ENCODE measurements around the gene OLFML2A.
A peak's percentile ranks its signal among the peaks of the same experiment; 100 is the strongest.

OLFML2A gene

DNA sequence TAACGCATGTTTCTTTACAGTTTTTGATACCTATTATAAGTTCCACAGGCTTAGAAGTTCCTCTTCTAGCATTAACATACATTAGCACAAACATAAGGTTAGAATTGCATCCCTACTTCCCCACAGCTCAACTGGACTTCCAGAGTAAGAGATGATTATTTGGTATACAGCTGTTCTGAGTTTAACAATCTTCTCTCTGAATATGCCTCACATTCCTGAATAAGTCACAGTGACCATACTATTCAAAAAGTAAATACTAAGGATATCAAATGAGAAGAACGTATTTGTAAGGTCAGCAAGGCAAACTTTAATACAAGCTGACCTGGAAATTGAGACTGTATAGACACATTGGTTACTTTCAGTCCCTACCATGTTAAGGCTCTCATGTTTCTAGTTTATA lies 27.2 kb upstream of the OLFML2A start:
- no peaks in the 10 kb centered on the region for H3K36me3 ChIP-seq (ENCODE audit: insufficient read depth, low read length)
- no peaks in the 10 kb centered on the region for H3K9me3 ChIP-seq (ENCODE audit: low read length)
- H3K27me3 ChIP-seq (ENCODE audit: insufficient read depth, low read length): no peaks in the 10 kb centered on the region
- peaks cover 1% of the 10 kb centered on the region for H3K4me1 ChIP-seq (ENCODE audit: insufficient read depth, low read length)
- H2AFZ ChIP-seq (ENCODE audit: low read depth, low read length): no peak overlapping the region
- H3K4me3 ChIP-seq (ENCODE audit: low read length): no peak overlapping the region

DNA sequence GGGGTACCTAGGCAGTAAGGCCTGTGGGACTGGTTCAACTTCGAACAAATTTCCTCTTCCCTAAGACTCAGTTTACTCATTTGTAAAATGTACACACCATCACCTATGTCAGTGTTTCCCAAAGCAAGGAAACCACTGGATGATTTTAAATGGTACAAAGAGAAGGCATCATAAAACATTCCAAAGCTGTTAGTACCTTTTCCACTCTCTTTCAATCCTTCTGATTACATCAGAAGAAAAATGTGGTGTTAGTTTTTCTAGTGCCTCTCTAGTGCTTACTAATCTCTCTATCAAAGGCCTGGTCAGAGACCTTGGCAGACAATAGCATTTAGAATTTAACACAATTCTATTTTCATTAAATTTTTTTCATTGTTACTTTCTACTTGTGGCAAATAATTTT lies 24.0 kb upstream of the OLFML2A start:
- Histone ChIP-seq H3K27me3 (ENCODE audit: insufficient read depth, low read length) (no peaks in the 10 kb centered on the region), H3K9me3 (ENCODE audit: low read length) (no peaks in the 10 kb centered on the region), H3K4me3 (ENCODE audit: low read length) (no peak overlapping the region), H3K36me3 (ENCODE audit: insufficient read depth, low read length) (no peaks in the 10 kb centered on the region), H2AFZ (ENCODE audit: low read depth, low read length) (no peak overlapping the region), H3K4me1 (ENCODE audit: insufficient read depth, low read length) (peaks cover 30% of the 10 kb centered on the region)

DNA sequence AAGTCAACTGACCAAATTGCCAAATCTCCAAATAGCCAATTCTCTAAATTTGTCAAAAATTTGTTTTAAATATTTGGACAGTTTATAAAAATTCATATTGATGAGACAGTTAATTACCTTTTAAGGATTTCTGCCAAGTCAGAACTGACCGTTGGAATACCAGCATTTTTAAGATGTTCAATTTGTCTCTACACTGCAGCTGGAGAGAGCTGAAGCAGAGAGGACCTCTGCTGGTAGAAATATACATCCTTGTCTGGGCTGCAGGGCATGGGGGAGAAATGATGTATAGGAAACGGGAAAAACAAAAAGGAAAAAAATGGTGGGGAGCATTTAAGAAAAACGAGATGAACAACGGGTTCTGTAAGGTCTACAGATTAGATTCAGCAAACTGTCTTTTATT lies 22.6 kb upstream of the OLFML2A start:
- Histone ChIP-seq H3K4me1 (ENCODE audit: insufficient read depth, low read length) (peaks cover 43% of the 10 kb centered on the region), H3K9me3 (ENCODE audit: low read length) (no peaks in the 10 kb centered on the region), H3K4me3 (ENCODE audit: low read length) (no peak overlapping the region), H3K36me3 (ENCODE audit: insufficient read depth, low read length) (no peaks in the 10 kb centered on the region), H2AFZ (ENCODE audit: low read depth, low read length) (no peak overlapping the region), H3K27me3 (ENCODE audit: insufficient read depth, low read length) (no peaks in the 10 kb centered on the region)

DNA sequence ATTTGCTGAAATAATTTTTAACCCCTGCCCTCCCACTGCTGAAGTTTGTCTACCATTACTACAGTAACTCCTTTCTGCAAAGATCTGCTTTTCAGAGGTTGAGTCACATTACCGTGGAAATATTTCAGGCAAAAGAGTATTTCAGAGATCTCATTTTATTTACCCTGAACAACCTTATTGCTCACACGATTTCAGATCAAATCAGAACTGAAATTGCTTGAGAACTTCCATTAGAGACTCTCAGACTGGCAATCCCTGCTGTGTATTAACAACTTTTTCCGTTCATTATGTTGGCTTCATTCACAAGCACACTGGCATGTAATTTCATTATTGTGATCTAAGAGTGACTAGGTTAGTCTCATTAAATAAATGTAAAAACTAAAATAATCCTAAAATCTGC lies 21.9 kb upstream of the OLFML2A start:
- Histone ChIP-seq H3K4me1 (ENCODE audit: insufficient read depth, low read length) (peaks cover 44% of the 10 kb centered on the region), H3K4me3 (ENCODE audit: low read length) (no peak overlapping the region), H3K9me3 (ENCODE audit: low read length) (no peaks in the 10 kb centered on the region), H2AFZ (ENCODE audit: low read depth, low read length) (no peak overlapping the region), H3K27me3 (ENCODE audit: insufficient read depth, low read length) (no peaks in the 10 kb centered on the region), H3K36me3 (ENCODE audit: insufficient read depth, low read length) (no peaks in the 10 kb centered on the region)

DNA sequence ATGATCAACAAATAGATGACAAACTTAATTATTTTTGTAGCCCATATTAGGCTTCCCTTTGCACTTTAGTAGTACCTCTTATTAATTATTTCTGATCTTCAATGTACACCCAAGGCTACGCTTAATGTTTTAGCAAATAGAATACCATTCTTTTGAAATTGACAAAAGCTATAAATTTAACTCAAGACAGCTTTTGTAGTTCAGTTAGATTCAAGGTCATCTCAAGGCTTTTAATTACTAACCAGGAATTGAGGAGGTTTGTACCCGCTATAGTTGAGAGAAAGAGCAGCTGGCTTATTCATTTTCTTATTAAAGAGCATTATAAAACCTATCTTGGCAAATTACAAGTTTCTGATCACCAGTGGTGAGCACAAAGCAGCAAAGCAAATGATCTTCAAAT lies 20.9 kb upstream of the OLFML2A start:
- H3K36me3 ChIP-seq (ENCODE audit: insufficient read depth, low read length): no peaks in the 10 kb centered on the region
- H3K4me3 ChIP-seq (ENCODE audit: low read length): no peak overlapping the region
- no peak overlapping the region for H2AFZ ChIP-seq (ENCODE audit: low read depth, low read length)
- no peaks in the 10 kb centered on the region for H3K9me3 ChIP-seq (ENCODE audit: low read length)
- peaks cover 44% of the 10 kb centered on the region for H3K4me1 ChIP-seq (ENCODE audit: insufficient read depth, low read length)
- H3K27me3 ChIP-seq (ENCODE audit: insufficient read depth, low read length): no peaks in the 10 kb centered on the region

DNA sequence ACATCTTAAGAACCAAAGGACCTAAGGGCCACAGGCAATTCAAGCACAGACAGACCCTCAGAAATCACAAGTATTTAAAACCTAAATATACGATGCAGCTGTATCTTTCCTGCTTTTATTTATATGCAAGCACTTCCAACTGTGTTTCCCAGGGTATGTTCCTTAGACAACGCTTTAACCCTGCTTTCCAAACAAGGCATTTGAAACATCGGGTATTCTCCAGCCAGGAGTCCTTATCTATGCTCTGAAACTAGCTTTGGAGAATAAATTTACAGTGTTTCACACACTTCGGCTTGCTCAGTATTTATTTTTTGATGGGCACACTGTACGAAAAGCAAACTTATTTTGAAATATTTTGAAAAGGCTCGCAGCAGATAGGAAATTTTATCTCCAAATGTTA lies 19.3 kb upstream of the OLFML2A start:
- Histone ChIP-seq H2AFZ (ENCODE audit: low read depth, low read length) (peak overlapping the region; percentile 65), H3K4me3 (ENCODE audit: low read length) (peak overlapping the region; percentile 39), H3K4me1 (ENCODE audit: insufficient read depth, low read length) (peaks cover 44% of the 10 kb centered on the region), H3K27me3 (ENCODE audit: insufficient read depth, low read length) (no peaks in the 10 kb centered on the region), H3K9me3 (ENCODE audit: low read length) (no peaks in the 10 kb centered on the region), H3K36me3 (ENCODE audit: insufficient read depth, low read length) (no peaks in the 10 kb centered on the region)

DNA sequence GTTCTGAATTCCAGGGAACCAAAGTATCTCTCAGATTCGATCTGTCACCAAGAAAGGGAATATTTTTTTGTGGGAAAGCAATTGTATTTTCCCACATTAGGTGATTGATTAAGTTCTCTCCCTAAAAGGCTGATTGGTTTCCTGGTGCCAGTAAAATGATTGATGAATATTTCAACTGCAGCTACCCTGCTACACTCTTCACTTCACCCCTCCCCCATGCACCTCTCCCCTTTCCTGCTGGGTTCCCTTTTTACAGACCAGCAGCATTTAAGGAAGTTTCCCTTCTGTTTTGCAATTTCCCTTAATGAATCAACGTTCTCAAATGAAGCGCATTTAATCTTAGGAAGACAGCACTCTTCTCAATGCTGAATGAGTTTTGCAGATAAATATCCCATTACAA lies 18.9 kb upstream of the OLFML2A start:
- H3K36me3 ChIP-seq (ENCODE audit: insufficient read depth, low read length): no peaks in the 10 kb centered on the region
- H3K27me3 ChIP-seq (ENCODE audit: insufficient read depth, low read length): no peaks in the 10 kb centered on the region
- H3K4me3 ChIP-seq (ENCODE audit: low read length): peak overlapping the region; percentile 39
- H3K4me1 ChIP-seq (ENCODE audit: insufficient read depth, low read length): peaks cover 44% of the 10 kb centered on the region
- peak overlapping the region; percentile 65 for H2AFZ ChIP-seq (ENCODE audit: low read depth, low read length)
- H3K9me3 ChIP-seq (ENCODE audit: low read length): no peaks in the 10 kb centered on the region

DNA sequence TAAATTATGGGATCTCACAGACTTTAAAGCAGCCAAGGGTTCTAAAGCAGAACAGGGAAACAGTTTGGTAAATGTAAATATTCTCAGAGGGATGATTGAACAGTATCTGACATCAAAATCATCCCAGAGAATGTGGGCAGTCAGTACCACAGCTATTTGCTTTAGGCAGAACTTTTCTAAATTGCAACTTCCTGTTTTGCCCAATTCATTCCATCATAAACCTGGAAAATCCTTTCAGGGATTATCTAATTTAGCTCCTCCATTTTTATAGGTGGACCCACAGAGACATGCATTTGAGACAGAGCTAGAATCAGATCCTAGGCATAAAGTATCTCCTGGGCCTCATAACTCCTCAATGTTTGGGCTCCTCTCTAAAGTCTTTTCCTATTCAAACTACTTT lies 18.2 kb upstream of the OLFML2A start:
- Histone ChIP-seq H3K4me1 (ENCODE audit: insufficient read depth, low read length) (peaks cover 44% of the 10 kb centered on the region), H3K4me3 (ENCODE audit: low read length) (no peak overlapping the region), H2AFZ (ENCODE audit: low read depth, low read length) (no peak overlapping the region), H3K27me3 (ENCODE audit: insufficient read depth, low read length) (no peaks in the 10 kb centered on the region), H3K9me3 (ENCODE audit: low read length) (no peaks in the 10 kb centered on the region), H3K36me3 (ENCODE audit: insufficient read depth, low read length) (no peaks in the 10 kb centered on the region)

DNA sequence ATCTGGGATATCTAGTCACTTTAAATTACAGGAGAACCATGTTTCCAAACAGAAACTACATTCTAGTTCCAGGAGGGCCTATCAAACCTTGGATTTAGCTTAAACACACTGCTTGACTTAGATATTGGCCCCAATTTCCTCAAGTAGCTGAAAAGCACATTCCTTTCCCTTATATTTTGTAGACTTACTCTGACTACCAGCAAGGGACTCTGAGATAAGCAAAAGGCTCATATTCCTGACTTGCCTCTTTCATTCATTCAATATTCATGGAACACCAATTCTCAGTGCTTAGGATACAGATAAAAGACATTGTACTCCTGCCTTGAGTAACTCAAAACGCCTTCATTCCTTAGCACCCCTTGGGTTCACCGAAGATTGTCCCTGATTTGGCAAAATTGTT lies 17.6 kb upstream of the OLFML2A start:
- Histone ChIP-seq H3K4me3 (ENCODE audit: low read length) (no peak overlapping the region), H3K36me3 (ENCODE audit: insufficient read depth, low read length) (no peaks in the 10 kb centered on the region), H3K4me1 (ENCODE audit: insufficient read depth, low read length) (peaks cover 44% of the 10 kb centered on the region), H3K9me3 (ENCODE audit: low read length) (no peaks in the 10 kb centered on the region), H2AFZ (ENCODE audit: low read depth, low read length) (no peak overlapping the region), H3K27me3 (ENCODE audit: insufficient read depth, low read length) (no peaks in the 10 kb centered on the region)

DNA sequence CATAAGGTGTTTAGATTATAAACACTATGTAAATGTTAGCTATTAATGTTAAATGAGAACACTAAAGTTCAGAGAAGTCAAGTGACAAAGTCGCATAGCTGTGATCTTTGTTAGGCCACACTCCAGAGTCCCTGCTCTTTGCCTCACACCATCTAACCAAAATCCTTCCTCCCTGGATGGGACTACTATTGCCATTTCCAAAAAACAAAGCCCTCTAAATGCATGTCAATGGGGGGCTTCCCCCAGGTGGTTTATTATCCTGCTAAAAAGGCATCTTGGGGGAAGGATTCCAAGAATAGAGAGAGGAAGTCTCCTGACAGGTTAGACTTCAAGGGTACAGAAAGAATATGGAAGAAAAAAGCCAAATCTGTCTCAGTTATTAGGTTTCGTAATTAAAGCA lies 16.2 kb upstream of the OLFML2A start:
- Histone ChIP-seq H3K27me3 (ENCODE audit: insufficient read depth, low read length) (no peaks in the 10 kb centered on the region), H3K4me3 (ENCODE audit: low read length) (no peak overlapping the region), H3K36me3 (ENCODE audit: insufficient read depth, low read length) (no peaks in the 10 kb centered on the region), H3K4me1 (ENCODE audit: insufficient read depth, low read length) (peaks cover 45% of the 10 kb centered on the region), H2AFZ (ENCODE audit: low read depth, low read length) (no peak overlapping the region), H3K9me3 (ENCODE audit: low read length) (no peaks in the 10 kb centered on the region)

DNA sequence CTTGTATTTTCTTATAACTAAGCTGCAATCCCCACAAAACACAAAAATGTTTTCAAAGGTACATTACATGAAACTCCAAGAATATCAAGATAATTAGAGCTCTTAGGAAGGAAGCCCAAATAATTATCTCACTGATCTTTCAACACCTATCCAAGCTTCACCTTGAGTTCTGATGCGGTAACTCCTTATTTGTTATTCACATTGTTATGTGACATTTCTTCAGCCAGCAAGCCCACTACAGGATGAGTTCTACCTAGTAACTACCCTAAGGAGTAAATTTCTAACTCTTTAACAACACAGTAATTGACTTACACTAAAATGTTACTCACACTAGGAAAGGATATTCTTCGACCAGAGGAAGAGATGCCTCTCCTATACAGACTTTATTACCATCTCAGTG lies 15.7 kb upstream of the OLFML2A start:
- Histone ChIP-seq H3K9me3 (ENCODE audit: low read length) (no peaks in the 10 kb centered on the region), H3K27me3 (ENCODE audit: insufficient read depth, low read length) (no peaks in the 10 kb centered on the region), H3K4me3 (ENCODE audit: low read length) (no peak overlapping the region), H3K36me3 (ENCODE audit: insufficient read depth, low read length) (no peaks in the 10 kb centered on the region), H3K4me1 (ENCODE audit: insufficient read depth, low read length) (peaks cover 46% of the 10 kb centered on the region), H2AFZ (ENCODE audit: low read depth, low read length) (no peak overlapping the region)

DNA sequence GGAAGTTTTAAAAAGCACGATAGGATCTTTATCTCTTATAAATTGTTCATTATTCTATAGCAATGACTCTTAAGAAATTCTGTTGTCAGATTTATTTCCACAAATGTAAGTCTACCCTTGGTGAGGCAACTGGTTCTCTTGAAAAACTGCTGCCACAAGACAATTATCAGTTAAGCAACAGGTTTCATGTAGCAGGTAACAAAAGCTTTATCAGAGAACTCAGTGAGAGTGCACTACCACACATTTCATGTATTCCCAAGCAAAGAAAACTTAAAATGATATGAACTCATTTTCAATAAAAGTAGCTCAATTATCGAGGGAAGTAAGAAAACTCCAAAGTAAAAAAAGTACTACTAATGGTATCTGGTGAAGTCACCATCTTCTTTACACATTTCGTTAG lies 15.2 kb upstream of the OLFML2A start:
- Histone ChIP-seq H2AFZ (ENCODE audit: low read depth, low read length) (no peak overlapping the region), H3K27me3 (ENCODE audit: insufficient read depth, low read length) (no peaks in the 10 kb centered on the region), H3K9me3 (ENCODE audit: low read length) (no peaks in the 10 kb centered on the region), H3K4me1 (ENCODE audit: insufficient read depth, low read length) (peaks cover 43% of the 10 kb centered on the region), H3K4me3 (ENCODE audit: low read length) (no peak overlapping the region), H3K36me3 (ENCODE audit: insufficient read depth, low read length) (no peaks in the 10 kb centered on the region)

DNA sequence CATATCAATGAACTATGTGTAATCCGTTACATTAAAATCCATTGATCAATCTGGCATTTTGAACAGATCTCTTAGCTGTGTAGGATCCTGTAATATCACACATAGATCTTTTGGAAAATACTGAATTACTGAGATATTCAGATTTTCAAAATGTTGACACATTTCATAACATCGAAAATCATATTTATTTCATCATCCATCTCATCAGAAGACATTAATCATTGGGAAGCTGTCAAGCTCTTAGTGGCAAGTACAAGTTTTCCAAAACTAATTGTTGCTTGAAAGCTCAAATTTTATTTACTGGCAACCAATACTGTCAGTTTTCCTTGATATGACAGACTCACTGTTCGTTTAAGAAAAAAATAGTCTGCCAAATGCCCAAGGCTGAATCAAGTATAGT lies 14.3 kb upstream of the OLFML2A start:
- H3K36me3 ChIP-seq (ENCODE audit: insufficient read depth, low read length): no peaks in the 10 kb centered on the region
- H2AFZ ChIP-seq (ENCODE audit: low read depth, low read length): no peak overlapping the region
- H3K4me3 ChIP-seq (ENCODE audit: low read length): no peak overlapping the region
- H3K27me3 ChIP-seq (ENCODE audit: insufficient read depth, low read length): no peaks in the 10 kb centered on the region
- H3K9me3 ChIP-seq (ENCODE audit: low read length): no peaks in the 10 kb centered on the region
- H3K4me1 ChIP-seq (ENCODE audit: insufficient read depth, low read length): peaks cover 43% of the 10 kb centered on the region

DNA sequence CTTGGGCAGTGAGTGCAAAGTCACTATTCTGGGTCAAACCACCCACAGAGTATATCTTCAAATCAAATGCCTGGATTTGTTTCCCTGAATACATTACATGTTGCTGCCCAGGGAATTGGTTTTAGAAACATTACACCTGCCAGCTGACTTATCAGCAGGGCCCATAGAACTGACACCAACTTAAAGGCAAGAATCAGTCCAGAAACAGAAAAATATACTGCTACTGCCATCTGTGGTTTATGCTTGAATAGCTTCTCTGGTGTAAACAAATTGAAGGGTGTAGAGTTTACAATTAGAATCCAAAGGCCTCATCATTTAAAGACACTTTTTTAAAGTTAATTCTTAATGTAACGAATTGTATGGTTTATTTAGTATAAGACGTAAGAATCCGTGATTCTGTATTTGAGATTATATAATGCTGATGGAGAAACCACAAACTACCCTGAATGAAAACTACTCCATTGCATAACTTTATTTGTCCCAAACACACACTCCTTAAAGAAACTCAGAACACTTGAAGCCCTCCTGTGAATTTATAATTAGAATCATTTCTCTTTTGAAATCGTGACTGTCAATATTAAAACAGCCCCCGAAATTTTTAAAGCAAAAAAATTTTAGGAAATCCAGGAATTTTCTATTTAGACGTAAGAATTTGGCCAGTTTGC lies 12.0 kb upstream of the OLFML2A start:
- Histone ChIP-seq H3K9me3 (ENCODE audit: low read length) (no peaks in the 10 kb centered on the region), H3K27me3 (ENCODE audit: insufficient read depth, low read length) (no peaks in the 10 kb centered on the region), H3K4me3 (ENCODE audit: low read length) (no peak overlapping the region), H3K36me3 (ENCODE audit: insufficient read depth, low read length) (no peaks in the 10 kb centered on the region), H2AFZ (ENCODE audit: low read depth, low read length) (no peak overlapping the region), H3K4me1 (ENCODE audit: insufficient read depth, low read length) (peaks cover 45% of the 10 kb centered on the region)

Data from neuron (in vitro differentiated cells).